ENCODE measurements around the gene FOXP1.

FOXP1 gene

GRCh38 chr3:71488391-71488809, 95.1 kb downstream of the FOXP1 start:
- Mint-ChIP-seq H3K9me3 (ENCODE audit: low read depth) (no peaks in the 10 kb centered on the region), H3K27me3 (no peaks in the 10 kb centered on the region), H3K36me3 (peaks cover 12% of the 10 kb centered on the region), H3K4me1 (ENCODE audit: low read depth) (peaks cover 97% of the 10 kb centered on the region), H3K27ac (peak overlapping the region; percentile 100), H3K4me3 (peak overlapping the region; percentile 88)

GRCh38 chr3:71487418-71487817, 96.1 kb downstream of the FOXP1 start:
- no peaks in the 10 kb centered on the region for H3K27me3 Mint-ChIP-seq
- H3K4me1 Mint-ChIP-seq (ENCODE audit: low read depth) = peaks cover 95% of the 10 kb centered on the region
- no peaks in the 10 kb centered on the region for H3K9me3 Mint-ChIP-seq (ENCODE audit: low read depth)
- H3K27ac Mint-ChIP-seq = peak overlapping the region; percentile 100
- H3K4me3 Mint-ChIP-seq = peak overlapping the region; percentile 88
- peaks cover 13% of the 10 kb centered on the region for H3K36me3 Mint-ChIP-seq

- Mint-ChIP-seq H3K27ac (peak overlapping the region; percentile 100), H3K36me3 (peaks cover 13% of the 10 kb centered on the region), H3K4me3 (peak overlapping the region; percentile 88), H3K4me1 (ENCODE audit: low read depth) (peaks cover 93% of the 10 kb centered on the region), H3K27me3 (no peaks in the 10 kb centered on the region), H3K9me3 (ENCODE audit: low read depth) (no peaks in the 10 kb centered on the region)
Observed at GRCh38 chr3:71486831-71487230, 96.7 kb downstream of the FOXP1 start.

- no peaks in the 10 kb centered on the region for H3K27me3 Mint-ChIP-seq
- peaks cover 93% of the 10 kb centered on the region for H3K4me1 Mint-ChIP-seq (ENCODE audit: low read depth)
- peaks cover 16% of the 10 kb centered on the region for H3K36me3 Mint-ChIP-seq
- peak overlapping the region; percentile 88 for H3K4me3 Mint-ChIP-seq
- H3K9me3 Mint-ChIP-seq (ENCODE audit: low read depth) = no peaks in the 10 kb centered on the region
- H3K27ac Mint-ChIP-seq = peak overlapping the region; percentile 100
Observed at GRCh38 chr3:71485896-71486295, 97.6 kb downstream of the FOXP1 start.

GRCh38 chr3:71484452-71484851, 99.1 kb downstream of the FOXP1 start:
- H3K4me3 Mint-ChIP-seq = peak overlapping the region; percentile 18
- no peaks in the 10 kb centered on the region for H3K9me3 Mint-ChIP-seq (ENCODE audit: low read depth)
- H3K36me3 Mint-ChIP-seq = peaks cover 15% of the 10 kb centered on the region
- H3K27me3 Mint-ChIP-seq = no peaks in the 10 kb centered on the region
- peak overlapping the region; percentile 100 for H3K27ac Mint-ChIP-seq
- peaks cover 93% of the 10 kb centered on the region for H3K4me1 Mint-ChIP-seq (ENCODE audit: low read depth)

- Mint-ChIP-seq H3K4me3 (peak overlapping the region; percentile 18), H3K27me3 (no peaks in the 10 kb centered on the region), H3K36me3 (peaks cover 15% of the 10 kb centered on the region), H3K27ac (peak overlapping the region; percentile 100), H3K9me3 (ENCODE audit: low read depth) (no peaks in the 10 kb centered on the region), H3K4me1 (ENCODE audit: low read depth) (peaks cover 93% of the 10 kb centered on the region)
Observed at GRCh38 chr3:71484047-71484446, 99.5 kb downstream of the FOXP1 start.

GRCh38 chr3:71482771-71483170, 100.8 kb downstream of the FOXP1 start:
- Mint-ChIP-seq H3K27ac (peak overlapping the region; percentile 100), H3K36me3 (peaks cover 19% of the 10 kb centered on the region), H3K4me1 (ENCODE audit: low read depth) (peaks cover 94% of the 10 kb centered on the region), H3K9me3 (ENCODE audit: low read depth) (no peaks in the 10 kb centered on the region), H3K4me3 (peak overlapping the region; percentile 59), H3K27me3 (no peaks in the 10 kb centered on the region)

- Mint-ChIP-seq H3K27me3 (no peaks in the 10 kb centered on the region), H3K4me3 (peak overlapping the region; percentile 79), H3K36me3 (peaks cover 37% of the 10 kb centered on the region), H3K4me1 (ENCODE audit: low read depth) (peaks cover 85% of the 10 kb centered on the region), H3K27ac (peak overlapping the region; percentile 97), H3K9me3 (ENCODE audit: low read depth) (no peaks in the 10 kb centered on the region)
Observed at GRCh38 chr3:71478568-71478967, 105.0 kb downstream of the FOXP1 start.

GRCh38 chr3:71476950-71477349, 106.6 kb downstream of the FOXP1 start:
- H3K27me3 Mint-ChIP-seq = no peaks in the 10 kb centered on the region
- H3K27ac Mint-ChIP-seq = peak overlapping the region; percentile 72
- peaks cover 40% of the 10 kb centered on the region for H3K36me3 Mint-ChIP-seq
- H3K9me3 Mint-ChIP-seq (ENCODE audit: low read depth) = peaks cover 7% of the 10 kb centered on the region
- peak overlapping the region; percentile 5 for H3K4me3 Mint-ChIP-seq
- peaks cover 88% of the 10 kb centered on the region for H3K4me1 Mint-ChIP-seq (ENCODE audit: low read depth)

- Mint-ChIP-seq H3K27me3 (no peaks in the 10 kb centered on the region), H3K9me3 (ENCODE audit: low read depth) (peaks cover 7% of the 10 kb centered on the region), H3K4me1 (ENCODE audit: low read depth) (peaks cover 76% of the 10 kb centered on the region), H3K36me3 (peaks cover 32% of the 10 kb centered on the region), H3K4me3 (no peak overlapping the region), H3K27ac (peak overlapping the region; percentile 88)
Observed at GRCh38 chr3:71469138-71469435, 114.4 kb downstream of the FOXP1 start.

- Mint-ChIP-seq H3K27ac (peak overlapping the region; percentile 88), H3K4me3 (peak overlapping the region; percentile 30), H3K4me1 (ENCODE audit: low read depth) (peaks cover 75% of the 10 kb centered on the region), H3K27me3 (no peaks in the 10 kb centered on the region), H3K9me3 (ENCODE audit: low read depth) (peaks cover 7% of the 10 kb centered on the region), H3K36me3 (peaks cover 28% of the 10 kb centered on the region)
Observed at GRCh38 chr3:71468311-71469137, 115.0 kb downstream of the FOXP1 start.

GRCh38 chr3:71466483-71466882, 117.0 kb downstream of the FOXP1 start:
- Mint-ChIP-seq H3K9me3 (ENCODE audit: low read depth) (no peaks in the 10 kb centered on the region), H3K4me1 (ENCODE audit: low read depth) (peaks cover 74% of the 10 kb centered on the region), H3K4me3 (no peak overlapping the region), H3K27me3 (no peaks in the 10 kb centered on the region), H3K27ac (peak overlapping the region; percentile 7), H3K36me3 (peaks cover 31% of the 10 kb centered on the region)

- Mint-ChIP-seq H3K9me3 (ENCODE audit: low read depth) (peaks cover 5% of the 10 kb centered on the region), H3K4me1 (ENCODE audit: low read depth) (peaks cover 82% of the 10 kb centered on the region), H3K27me3 (no peaks in the 10 kb centered on the region), H3K4me3 (no peak overlapping the region), H3K27ac (peak overlapping the region; percentile 84), H3K36me3 (peaks cover 38% of the 10 kb centered on the region)
Observed at GRCh38 chr3:71465371-71466036, 118.0 kb downstream of the FOXP1 start.

GRCh38 chr3:71464613-71465012, 118.9 kb downstream of the FOXP1 start:
- H3K27me3 Mint-ChIP-seq = no peaks in the 10 kb centered on the region
- H3K4me1 Mint-ChIP-seq (ENCODE audit: low read depth) = peaks cover 78% of the 10 kb centered on the region
- peaks cover 40% of the 10 kb centered on the region for H3K36me3 Mint-ChIP-seq
- H3K4me3 Mint-ChIP-seq = no peak overlapping the region
- peaks cover 5% of the 10 kb centered on the region for H3K9me3 Mint-ChIP-seq (ENCODE audit: low read depth)
- H3K27ac Mint-ChIP-seq = peak overlapping the region; percentile 84

GRCh38 chr3:71463617-71464016, 119.9 kb downstream of the FOXP1 start:
- peaks cover 34% of the 10 kb centered on the region for H3K36me3 Mint-ChIP-seq
- H3K9me3 Mint-ChIP-seq (ENCODE audit: low read depth) = peaks cover 5% of the 10 kb centered on the region
- no peaks in the 10 kb centered on the region for H3K27me3 Mint-ChIP-seq
- no peak overlapping the region for H3K4me3 Mint-ChIP-seq
- H3K27ac Mint-ChIP-seq = peak overlapping the region; percentile 84
- H3K4me1 Mint-ChIP-seq (ENCODE audit: low read depth) = peaks cover 78% of the 10 kb centered on the region
